T47D (cell line): ENCODE data around the gene RTBDN.

Source experiments
- DNase-seq, 2 experiments: peaks; one replicate each; pipeline versions ENCODE4 v3.0.0 to v3.0.0-alpha.2; 2011 to 2012; ENCODE audit warnings: low read depth in 1 of 2, low spot score in 1 of 2
- JUND ChIP-seq: IDR thresholded peaks from 2 replicates; pipeline ENCODE4 v1.6.1; 2012; ENCODE audit warnings: low read depth
- in situ Hi-C: cut with HindIII; loops from 2 replicates; pipeline ENCODE4 v1.10.0; 2016; ENCODE audit warnings: low sequenced_read_pairs, low pct_unique_long_range_greater_than_20kb

The RTBDN gene

DNA sequence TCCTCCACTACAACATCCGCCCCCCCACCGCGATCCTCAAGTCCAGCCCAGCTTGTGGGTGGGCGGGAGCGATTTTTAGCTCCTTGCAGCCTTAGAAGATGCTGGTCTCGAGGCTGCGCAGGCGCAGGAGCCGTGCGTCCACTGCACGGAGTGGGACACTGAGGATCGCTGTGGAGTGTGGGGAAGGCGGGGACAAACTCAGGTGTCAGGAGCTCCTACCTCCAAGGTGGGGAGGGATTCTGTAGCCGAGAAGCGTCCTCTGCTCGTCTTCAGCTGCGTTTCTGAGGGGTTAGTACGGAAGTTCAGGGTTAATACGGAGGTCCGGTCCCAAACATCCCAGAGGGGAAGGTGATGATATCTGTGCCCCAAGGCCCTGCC lies at the start of gene RTBDN:
Gene RTBDN, minus strand, starts transcription at position 14 of the 378 bp plus-strand sequence. CDS start 4,600 bp downstream, outside the sequence.
- in situ Hi-C loops = no loop called here
- peak in 1 of 2 experiments; percentile 48 for DNase-seq

GRCh38 chr19:12882589-12882988 lies 48.2 kb upstream of the RTBDN start:
- TF ChIP-seq JUND = no peak
- no peak for DNase-seq
- in situ Hi-C loops = no loop called here

More for the DNA sequence above, at the start of gene RTBDN:
- TF ChIP-seq JUND = no peak

DNA sequence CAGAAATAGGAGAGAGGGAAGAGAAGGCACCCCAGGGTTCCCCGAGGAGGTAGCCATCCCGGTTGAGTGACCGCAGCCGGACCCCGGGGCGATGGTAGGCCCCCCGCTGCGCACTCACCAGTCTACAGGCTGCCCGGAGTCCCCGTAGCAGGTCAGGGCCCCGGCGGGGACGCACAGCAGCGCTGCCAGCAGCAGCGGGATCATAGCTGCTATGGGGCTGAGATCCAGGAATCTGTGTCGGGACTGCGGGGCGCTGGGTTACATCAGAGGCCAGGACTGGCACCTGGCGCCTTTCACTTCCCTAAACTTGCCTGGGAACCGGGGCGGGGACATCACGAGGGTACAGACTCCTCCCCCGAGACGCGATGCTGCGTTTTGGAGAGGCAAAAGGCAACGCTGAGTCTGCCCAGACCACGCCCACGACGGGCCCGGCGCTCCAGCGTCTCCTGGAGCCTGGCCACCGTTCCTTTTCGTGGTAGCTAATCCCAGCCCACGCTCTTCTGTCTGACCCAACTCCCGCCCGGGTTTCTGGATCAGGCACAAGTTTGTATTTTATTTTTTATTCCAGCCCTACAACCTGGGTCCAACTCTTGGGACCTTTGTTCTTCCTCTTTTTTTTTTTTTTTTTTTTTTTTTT lies 46.9 kb upstream of the RTBDN start, which contains the start of gene DNASE2:
Gene DNASE2, minus strand, starts transcription at position 278 of the 637 bp plus-strand sequence. Its CDS starts 74 bp downstream, at position 204.
- no peak for TF ChIP-seq JUND
- in situ Hi-C loops = no loop called here
- peak; percentile 93 to 97 for DNase-seq

DNA sequence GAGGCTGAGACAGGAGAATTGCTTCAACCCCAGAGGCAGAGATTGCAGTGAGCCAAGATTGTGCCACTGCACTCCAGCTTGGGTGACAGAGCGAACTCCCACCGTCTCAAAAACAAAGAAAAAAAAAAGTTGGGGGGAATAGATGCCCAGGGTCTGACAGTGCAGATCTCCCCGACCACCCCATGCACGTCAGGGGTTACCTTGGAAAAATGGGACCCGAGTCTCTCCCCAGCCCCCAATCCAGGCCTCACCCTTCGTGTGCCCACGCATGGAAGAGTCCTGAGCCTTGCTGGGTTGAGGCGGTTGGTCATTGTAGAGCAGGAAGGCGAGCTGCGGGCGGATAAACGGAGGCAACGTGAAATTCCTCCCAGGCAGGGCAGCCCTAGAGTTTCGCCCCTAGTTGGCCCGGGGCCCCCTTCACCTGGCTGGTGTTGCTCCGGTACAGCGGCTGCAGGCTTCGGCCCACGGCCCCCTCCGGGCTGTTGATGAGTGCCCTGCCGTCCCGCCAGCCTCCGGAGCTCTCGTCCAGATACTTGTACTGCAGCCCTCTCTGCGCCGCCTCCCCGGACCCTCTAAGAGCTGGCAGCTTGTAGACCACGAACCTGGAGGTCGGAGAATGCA lies 46.3 kb upstream of the RTBDN start:
- TF ChIP-seq JUND = no peak
- in situ Hi-C loops = no loop called here
- DNase-seq = peak; percentile 55 to 62

DNA sequence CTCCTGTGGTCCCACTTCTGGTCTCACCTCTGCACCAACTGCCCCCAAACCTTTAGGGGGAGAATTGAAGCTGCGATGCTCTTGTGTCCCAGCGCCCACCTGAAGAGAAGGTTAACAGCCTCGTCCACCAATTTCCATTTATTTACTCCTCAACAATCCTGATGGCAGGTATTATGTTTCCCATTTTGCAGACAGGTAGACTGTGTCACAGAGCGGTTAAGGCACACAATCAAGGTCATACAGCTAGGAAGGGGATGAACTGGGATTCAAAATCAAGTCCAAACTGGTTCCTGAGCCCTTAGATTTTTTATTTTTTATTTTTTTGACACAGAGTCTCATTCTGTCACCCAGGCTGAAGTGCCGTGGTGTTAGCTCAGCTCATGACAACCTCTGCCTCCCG lies 40.7 kb upstream of the RTBDN start:
- in situ Hi-C loops = no loop called here
- no peak for DNase-seq
- TF ChIP-seq JUND = no peak

GRCh38 chr19:12873891-12874745 lies 39.7 kb upstream of the RTBDN start:
- TF ChIP-seq JUND = no peak
- DNase-seq = no peak
- in situ Hi-C loops = no loop called here

- DNase-seq = peak; percentile 35 to 96
- in situ Hi-C loops = no loop called here
- no peak for TF ChIP-seq JUND
Measured at GRCh38 chr19:12872941-12873890, 38.8 kb upstream of the RTBDN start.

DNA sequence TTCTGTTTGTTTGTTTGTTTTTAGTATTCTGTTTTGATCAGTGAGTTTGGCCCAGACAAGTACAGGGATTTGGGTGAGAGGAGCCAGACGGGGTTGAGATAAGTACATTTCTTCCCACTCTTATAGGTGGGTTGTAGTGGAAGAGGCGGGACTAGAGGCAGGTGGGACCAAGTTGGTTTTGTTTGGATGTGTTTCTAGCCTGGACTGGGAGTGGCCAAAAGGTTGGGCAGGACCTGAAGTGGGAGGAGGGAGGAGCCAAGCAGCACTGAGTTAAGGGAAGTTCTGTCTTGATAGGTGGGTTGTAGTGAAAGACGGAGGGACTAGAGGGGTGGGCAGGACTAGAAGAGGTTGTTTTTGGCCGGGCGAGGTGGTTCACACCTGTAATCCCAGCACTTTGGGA lies 37.9 kb upstream of the RTBDN start:
- peak in 1 of 2 experiments; percentile 46 for DNase-seq
- no peak for TF ChIP-seq JUND
- in situ Hi-C loops = no loop called here

GRCh38 chr19:12871681-12872080 lies 37.3 kb upstream of the RTBDN start:
- in situ Hi-C loops = no loop called here
- TF ChIP-seq JUND = no peak

DNA sequence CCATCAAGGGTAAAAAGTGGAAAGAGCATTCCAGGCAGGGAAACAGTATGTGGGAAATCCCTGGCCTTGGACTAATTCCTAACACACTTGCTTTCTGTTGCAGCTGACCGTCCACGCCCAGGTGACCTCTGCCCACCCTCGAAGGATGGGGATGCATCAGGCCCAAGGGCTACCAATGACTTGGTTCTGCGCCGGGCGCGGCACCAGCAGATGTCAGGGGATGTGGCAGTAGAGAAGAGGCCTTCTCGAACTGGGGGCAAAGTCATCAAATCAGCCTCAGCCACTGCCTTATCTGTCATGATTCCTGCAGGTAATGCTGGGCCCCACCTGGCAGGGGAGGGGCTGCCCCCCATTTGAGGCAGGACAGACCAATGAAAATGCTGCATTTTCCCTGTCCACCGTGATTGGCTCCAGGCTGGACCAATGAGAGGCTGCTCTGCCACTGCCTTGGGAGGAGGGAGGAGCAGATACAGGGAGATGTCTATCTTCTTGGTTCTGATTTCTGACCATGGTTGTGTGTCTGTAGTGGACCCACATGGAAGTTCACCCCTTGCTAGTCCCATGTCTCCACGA lies 34.2 kb upstream of the RTBDN start:
- DNase-seq = peak in 1 of 2 experiments; percentile 58
- in situ Hi-C loops = no loop called here

More at GRCh38 chr19:12871681-12872080, 37.3 kb upstream of the RTBDN start:
- DNase-seq = no peak

More for the DNA sequence above, 34.2 kb upstream of the RTBDN start:
- no peak for TF ChIP-seq JUND
